GM12878 (cell line): ENCODE measurements around the gene TFCP2L1. TPM values are rescaled to one million over a fixed set of nuclear protein-coding genes. Genes with fewer than 3 reads are reported as not detected.

Source experiments
- ATAC-seq: fragments of 200-7000 bp; cut with Tn5 transposase; 3 replicates; pipeline ENCODE4 v1.9.1; 2020; ENCODE audit warnings: mild to moderate bottlenecking, moderate library complexity
- BruUV-seq: library from RNA; stranded (reverse); fragments of 400-500 nt; replicated peaks from 2 replicates; lab custom pipeline; 2021; lab: Mats Ljungman, UMichigan
- CTCF ChIA-PET: fragments of 300-600 bp; sonication (Branson Sonifier 250); formaldehyde crosslinking; extraction: SDS; loops from one replicate; lab custom pipeline; 2021; ENCODE audit warnings: inconsistent platforms; lab: Yijun Ruan, JAX
- POLR2A ChIA-PET: fragments of 350-600 bp; formaldehyde crosslinking; extraction: SDS; loops from one replicate; lab custom pipeline; 2021; ENCODE audit warnings: inconsistent platforms; lab: Charles Lee
- RAD21 ChIA-PET: fragments of 300-600 bp; sonication (Branson Sonifier 250); formaldehyde crosslinking; loops from one replicate; lab custom pipeline; 2023; ENCODE audit warnings: antibody characterized with exemption; ENCODE audit not compliant: unreplicated experiment; lab: Charles Lee
- SMC1A ChIA-PET: fragments of 300-600 bp; sonication (Branson Sonifier 250); formaldehyde crosslinking; loops from one replicate; lab custom pipeline; 2023; ENCODE audit not compliant: unreplicated experiment, uncharacterized antibody; lab: Charles Lee
- DNase-seq: peaks from one replicate; pipeline ENCODE4 v3.0.0-alpha.2; 2011; ENCODE audit warnings: low read depth, low spot score
- FAIRE-seq: peaks from 3 replicates; lab custom pipeline; 2011; peaks lifted over from hg19 to GRCh38; lab: Jason Lieb, UNC
- H2AFZ ChIP-seq: 2 replicates; pipeline ENCODE4 v1.6.0; 2011; ENCODE audit warnings: low read depth, low read length, control low read depth; ENCODE audit not compliant: control insufficient read depth
- H3K27ac ChIP-seq: 2 replicates; pipeline ENCODE4 v1.5.1; 2011; ENCODE audit warnings: control low read depth; ENCODE audit not compliant: control insufficient read depth, insufficient read depth
- H3K27me3 ChIP-seq, 2 experiments: replicated peaks in 1 of 2; 2 replicates each; pipeline versions ENCODE4 v1.6.0 to v1.6.1; 2011; ENCODE audit warnings: low read length in 1 of 2; ENCODE audit not compliant: control insufficient read depth in 2 of 2, insufficient read depth in 2 of 2
- H3K36me3 ChIP-seq, 2 experiments: 2 replicates each; pipeline ENCODE4 v1.5.1; 2011; ENCODE audit warnings: low read length in 1 of 2; ENCODE audit not compliant: control insufficient read depth in 2 of 2, insufficient read depth in 2 of 2
- H3K4me1 ChIP-seq: 2 replicates; pipeline ENCODE4 v1.6.1; 2011; ENCODE audit warnings: mild to moderate bottlenecking, low read length, moderate library complexity, mixed read lengths; ENCODE audit not compliant: control insufficient read depth, insufficient read depth
- H3K4me2 ChIP-seq: 2 replicates; pipeline ENCODE4 v1.6.0; 2011; ENCODE audit warnings: control low read depth; ENCODE audit not compliant: control insufficient read depth, insufficient read depth
- H3K4me3 ChIP-seq: fragments of 200-600 bp; sonication (generic); 2 replicates; pipeline ENCODE4 v1.5.1; 2016
- H3K79me2 ChIP-seq: 2 replicates; pipeline ENCODE4 v1.6.0; 2011; ENCODE audit warnings: low read length; ENCODE audit not compliant: control insufficient read depth, insufficient read depth
- H3K9ac ChIP-seq: 2 replicates; pipeline ENCODE4 v1.8.0; 2011; ENCODE audit warnings: low read length, control low read depth, mixed read lengths; ENCODE audit not compliant: control insufficient read depth, insufficient read depth
- H3K9me3 ChIP-seq: replicated peaks from 3 replicates; pipeline ENCODE4 v1.5.1; 2011; ENCODE audit warnings: mild to moderate bottlenecking, low read length; ENCODE audit not compliant: control insufficient read depth, insufficient read depth
- H4K20me1 ChIP-seq: 2 replicates; pipeline ENCODE4 v1.6.0; 2011; ENCODE audit not compliant: control insufficient read depth, insufficient read depth
- BACH1 ChIP-seq: fragments of 450-650 bp; IDR thresholded peaks from 2 replicates; pipeline ENCODE4 v1.6.1; 2017; ENCODE audit warnings: mild to moderate bottlenecking, borderline replicate concordance
- BCLAF1 ChIP-seq: fragments of 450-650 bp; IDR thresholded peaks from 2 replicates; pipeline ENCODE4 v1.6.1; 2017; ENCODE audit warnings: antibody characterized with exemption, mild to moderate bottlenecking, moderate library complexity
- BRCA1 ChIP-seq: IDR thresholded peaks from 2 replicates; pipeline ENCODE4 v1.6.1; 2011; ENCODE audit warnings: low read depth, low read length, improper control_type of control experiment
- FOS ChIP-seq: IDR thresholded peaks from 3 replicates; pipeline ENCODE4 v1.6.1; 2011; ENCODE audit warnings: borderline replicate concordance; ENCODE audit not compliant: insufficient read length; ENCODE audit errors: extremely low read depth
- HCFC1 ChIP-seq: fragments of 150-350 bp; IDR thresholded peaks from 2 replicates; pipeline ENCODE4 v1.6.1; 2014; ENCODE audit warnings: low read length
- IKZF2 ChIP-seq, 2 experiments: fragments of 450-650 bp; IDR thresholded peaks; 2 replicates each; pipeline ENCODE4 v1.6.1; 2017; ENCODE audit warnings: mild to moderate bottlenecking in 2 of 2, moderate library complexity in 2 of 2
- JUND ChIP-seq: IDR thresholded peaks from 2 replicates; pipeline ENCODE4 v1.6.1; 2012; ENCODE audit warnings: low read depth, mild to moderate bottlenecking, low read length, improper control_type of control experiment, moderate library complexity
- NBN ChIP-seq: fragments of 450-650 bp; IDR thresholded peaks from 2 replicates; pipeline ENCODE4 v1.6.1; 2016
- NFXL1 ChIP-seq: fragments of 450-650 bp; IDR thresholded peaks from 2 replicates; pipeline ENCODE4 v1.6.1; 2017; ENCODE audit warnings: antibody characterized with exemption, mild to moderate bottlenecking, borderline replicate concordance
- NR2F1 ChIP-seq: fragments of 450-650 bp; conservative IDR thresholded peaks from 2 replicates; pipeline ENCODE4 v1.6.1; 2017; ENCODE audit warnings: mild to moderate bottlenecking
- PAX5 ChIP-seq: IDR thresholded peaks from 2 replicates; pipeline ENCODE4 v1.6.1; 2011; ENCODE audit warnings: low read depth, low read length, borderline replicate concordance
- POU2F2 ChIP-seq: IDR thresholded peaks from 3 replicates; pipeline ENCODE4 v1.6.1; 2011; ENCODE audit warnings: low read depth, mild to moderate bottlenecking, low read length, borderline replicate concordance
- RAD51 ChIP-seq: fragments of 450-650 bp; IDR thresholded peaks from 2 replicates; pipeline ENCODE4 v1.6.1; 2016; ENCODE audit warnings: moderate library complexity, mild to moderate bottlenecking, inconsistent platforms
- TARDBP ChIP-seq: IDR thresholded peaks from 2 replicates; pipeline ENCODE4 v1.6.1; 2016; ENCODE audit warnings: borderline replicate concordance
- ZNF24 ChIP-seq: fragments of 450-650 bp; IDR thresholded peaks from 2 replicates; pipeline ENCODE4 v1.6.1; 2017; ENCODE audit warnings: antibody characterized with exemption, mild to moderate bottlenecking
- ZSCAN29 ChIP-seq: fragments of 450-650 bp; IDR thresholded peaks from 2 replicates; pipeline ENCODE4 v1.6.1; 2017; ENCODE audit warnings: mild to moderate bottlenecking, moderate library complexity
- WGBS: methylation state at CpG from one replicate; pipeline ENCODE4 v1.1.6; 2016; ENCODE audit warnings: low lambda C conversion rate; ENCODE audit not compliant: insufficient replicate concordance, insufficient coverage; ENCODE audit errors: missing lambda C conversion rate; 5-methylcytosine and 5-hydroxymethylcytosine counted together
- in situ Hi-C: fragments of 300-500 bp; cut with MboI; formaldehyde crosslinking; loops from 9 replicates; pipeline ENCODE4 v1.14.3; 2018; ENCODE audit warnings: mixed read lengths
- intact Hi-C: fragments of 100-400 bp; cut with micrococcal nuclease; formaldehyde crosslinking; loops from one replicate; pipeline ENCODE4 v1.14.2; 2022; ENCODE audit not compliant: unreplicated experiment
- polyA plus RNA-seq, 11 experiments: library from polyadenylated mRNA; depleted of rRNA in 4 of 11; unstranded in 6 of 11; stranded (reverse) in 5 of 11; fragments of >200 nt; fragmentation: Nextera tagmentation in 4 of 11; fragmentation: Illumina TruSeq in 1 of 11; extraction: Ambion mirVana in 4 of 11; extraction: Trizol in 1 of 11; gene quantifications; 1 replicate in 1 of 11; 2 replicates in 10 of 11; pipeline versions ENCODE4 v1.2.1 to v1.2.3, GENCODE V29; 2011 to 2016; ENCODE audit warnings: inconsistent platforms in 2 of 11, missing spikeins in 2 of 11, low read depth in 1 of 11
- total RNA-seq, 4 experiments: library from RNA; depleted of rRNA in 3 of 4; stranded (reverse); fragments of >200 nt in 3 of 4; fragmentation: Illumina TruSeq in 1 of 4; extraction: Trizol in 1 of 4; gene quantifications; 2 replicates each; pipeline versions ENCODE4 v1.2.1 to v1.2.3, GENCODE V29; 2013 to 2021

The TFCP2L1 gene
- total and polyA plus RNA-seq, 10 of the 15 experiments (the other 5 are each of a cell fraction or from before 2014, with no cell fraction given): 0.02 to 0.21 (median 0.09) TPM; not detected in 1

- Histone ChIP-seq H3K79me2 (no peaks in the 10 kb centered on the region), H4K20me1 (no peaks in the 10 kb centered on the region), H3K4me3 (no peak overlapping the region), H2AFZ (no peak overlapping the region), H3K36me3 (no peaks in the 10 kb centered on the region), H3K9me3 (no peaks in the 10 kb centered on the region), H3K27ac (no peak overlapping the region), H3K27me3 (no peaks in the 10 kb centered on the region; a peak in 2 of 4 replicates), H3K4me2 (no peak overlapping the region), H3K4me1 (no peaks in the 10 kb centered on the region), H3K9ac (no peak overlapping the region)
- intact Hi-C loops (no loop called here), in situ Hi-C loops (no loop called here)
- RAD21 ChIA-PET: no interaction called here
- CTCF ChIA-PET: no interaction called here
- POLR2A ChIA-PET: no interaction called here
- no peak for ATAC-seq
- no peak for FAIRE-seq
- no peak for DNase-seq
- WGBS: 0% methylated on average over 2 of the region's 2 CpGs
- no TSS peak for BruUV-seq
- no peak for TF ChIP-seq BCLAF1
- TF ChIP-seq RAD51: no peak
- no peak for TF ChIP-seq NFXL1
- no peak for TF ChIP-seq IKZF2 (IDR thresholded peaks at IDR 0.05)
- no peak for TF ChIP-seq BRCA1
- no peak for TF ChIP-seq POU2F2
- no peak for TF ChIP-seq NR2F1
- TF ChIP-seq PAX5: no peak
- TF ChIP-seq TARDBP: no peak
- no peak for TF ChIP-seq JUND
- no peak for TF ChIP-seq FOS
- TF ChIP-seq ZSCAN29: no peak
- no peak for TF ChIP-seq NBN
- no peak for TF ChIP-seq BACH1
- no peak for TF ChIP-seq HCFC1
- TF ChIP-seq ZNF24: no peak
- SMC1A ChIA-PET: no interaction called here
Observed at GRCh38 chr2:121235542-121235941, 49.5 kb downstream of the TFCP2L1 start.
